ENCODE results near the gene FADS1.

The FADS1 gene

DNA sequence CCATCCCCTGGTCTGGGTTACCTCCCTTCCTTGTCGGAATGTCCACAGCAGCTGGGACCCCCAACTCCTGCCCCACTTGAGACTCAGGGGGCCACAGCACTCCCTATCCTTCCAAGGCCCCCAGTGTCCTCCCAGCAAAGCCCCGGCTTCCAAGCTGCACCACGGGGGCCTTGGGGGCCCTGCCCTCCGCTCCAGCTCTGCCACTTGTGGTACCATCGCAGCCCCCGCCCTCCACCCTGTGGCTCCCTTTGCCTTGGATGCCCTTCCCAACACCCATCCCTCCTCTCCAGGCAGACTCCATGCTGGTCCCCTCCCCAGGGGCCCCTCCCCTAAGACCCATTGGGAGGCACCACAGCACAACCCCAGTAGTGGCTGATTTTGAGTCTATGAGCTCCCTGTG, 41.7 kb downstream of the FADS1 start:
- FAIRE-seq: no peak

DNA sequence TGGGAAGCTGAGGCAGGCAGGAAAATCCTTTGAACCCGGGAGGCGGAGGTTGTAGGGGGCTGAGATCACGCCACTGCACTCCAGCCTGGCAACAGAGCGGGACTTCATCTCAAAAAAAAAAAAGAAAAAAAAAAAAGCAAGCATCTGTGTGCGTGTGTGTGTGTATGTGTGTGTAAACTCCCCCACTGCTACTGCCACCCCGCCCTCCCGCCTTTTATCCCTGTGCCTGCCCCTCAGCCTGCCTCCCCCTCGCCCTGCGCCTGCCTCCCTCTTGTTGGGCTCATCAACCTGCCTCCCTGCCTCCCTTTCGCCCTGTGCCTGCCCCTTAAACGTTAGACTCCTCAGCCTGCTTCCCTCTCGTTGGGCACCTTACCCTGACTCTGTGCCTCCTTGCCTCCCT, 42.4 kb downstream of the FADS1 start:
- FAIRE-seq: no peak

DNA sequence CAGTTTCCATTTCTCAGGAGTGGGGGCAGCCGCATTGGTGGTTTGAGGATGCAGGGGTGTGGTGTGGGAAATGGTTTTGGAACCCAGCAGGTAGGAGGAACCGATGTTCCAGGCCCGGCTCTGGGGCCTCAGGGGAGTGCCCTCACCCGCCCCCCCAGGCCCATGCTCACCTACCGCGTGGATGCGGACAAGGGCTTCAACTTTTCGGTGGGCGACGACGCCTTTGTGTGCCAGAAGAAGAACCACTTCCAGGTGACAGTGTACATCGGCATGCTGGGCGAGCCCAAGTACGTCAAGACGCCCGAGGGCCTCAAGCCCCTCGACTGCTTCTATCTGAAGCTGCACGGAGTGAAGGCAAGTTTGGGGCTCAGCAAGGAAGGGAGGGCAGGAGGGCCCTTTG, 43.0 kb downstream of the FADS1 start:
- FAIRE-seq: no peak

DNA sequence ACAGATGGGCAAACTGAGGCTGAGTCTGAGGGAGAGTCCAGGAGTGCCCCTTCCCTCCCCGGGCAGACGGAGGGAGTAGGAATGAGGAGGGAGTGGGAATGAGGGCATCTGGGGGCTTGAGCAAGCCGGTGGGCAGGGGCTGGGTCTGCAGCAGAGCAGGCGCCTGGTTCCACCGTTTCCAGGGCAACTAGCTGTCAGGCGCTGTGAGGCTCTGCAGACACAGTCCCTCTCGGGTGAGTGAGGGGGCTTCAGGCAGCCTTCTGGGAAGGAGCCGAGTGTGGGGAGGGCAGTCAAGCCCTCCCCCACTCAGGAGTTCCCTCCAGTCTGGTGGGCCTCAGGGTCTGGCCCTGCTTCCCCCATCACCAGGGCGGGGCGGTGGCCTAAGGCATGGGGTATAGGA, 43.4 kb downstream of the FADS1 start:
- no peak for FAIRE-seq

DNA sequence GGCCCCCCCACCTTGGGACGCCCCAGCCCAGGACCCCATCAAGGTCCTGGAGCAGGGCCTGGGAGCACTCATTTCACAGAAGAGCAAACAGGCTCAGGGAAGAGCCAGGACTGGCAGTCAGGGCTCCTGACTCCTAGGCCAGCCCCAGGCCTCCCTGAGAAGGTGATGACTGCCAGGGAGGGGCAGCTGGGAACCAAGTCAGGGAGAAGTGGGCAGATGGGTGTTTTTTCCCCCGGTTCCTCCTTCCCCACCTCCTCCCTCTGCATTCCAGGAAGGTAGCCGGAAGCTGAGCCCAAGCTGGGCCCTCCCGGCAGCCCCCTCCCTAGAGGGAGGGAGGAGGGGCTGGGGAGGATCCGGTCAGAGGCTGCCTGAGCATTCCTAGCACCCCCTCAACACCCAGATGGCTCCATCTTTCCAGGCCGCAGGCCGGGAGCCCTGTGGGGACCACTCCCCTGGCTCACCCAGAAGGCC, 44.8 kb downstream of the FADS1 start:
- no peak for FAIRE-seq

DNA sequence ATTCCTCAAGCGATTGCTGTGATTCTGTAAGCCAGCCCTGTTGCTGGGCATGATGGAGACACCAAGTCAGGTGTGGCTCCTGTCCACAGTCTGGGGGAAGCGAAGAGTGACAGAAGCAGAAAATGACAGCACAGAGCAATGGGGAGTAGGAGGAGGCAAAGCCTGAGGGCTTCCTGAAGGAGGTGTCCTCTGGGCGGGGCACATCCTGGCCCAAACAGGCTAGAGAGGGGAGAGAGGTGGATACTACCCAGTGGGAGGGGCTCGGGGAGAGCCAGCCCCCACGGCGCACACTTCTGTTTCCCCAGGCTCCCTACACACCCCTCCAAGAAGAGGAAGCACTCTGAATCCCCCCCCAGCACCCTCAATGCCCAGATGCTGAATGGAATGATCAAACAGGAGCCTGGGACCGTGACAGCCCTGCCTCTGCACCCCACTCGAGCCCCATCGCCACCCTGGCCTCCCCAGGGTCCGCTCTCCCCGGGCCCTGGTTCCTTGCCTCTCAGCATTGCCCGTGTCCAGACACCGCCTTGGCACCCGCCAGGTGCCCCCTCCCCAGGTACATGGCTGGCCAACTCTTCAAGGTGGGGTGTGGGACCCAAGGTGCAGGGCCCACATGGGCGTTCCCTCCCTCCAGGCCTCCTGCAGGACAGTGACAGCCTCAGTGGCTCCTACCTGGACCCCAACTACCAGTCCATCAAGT, 45.5 kb downstream of the FADS1 start:
- no peak for FAIRE-seq

DNA sequence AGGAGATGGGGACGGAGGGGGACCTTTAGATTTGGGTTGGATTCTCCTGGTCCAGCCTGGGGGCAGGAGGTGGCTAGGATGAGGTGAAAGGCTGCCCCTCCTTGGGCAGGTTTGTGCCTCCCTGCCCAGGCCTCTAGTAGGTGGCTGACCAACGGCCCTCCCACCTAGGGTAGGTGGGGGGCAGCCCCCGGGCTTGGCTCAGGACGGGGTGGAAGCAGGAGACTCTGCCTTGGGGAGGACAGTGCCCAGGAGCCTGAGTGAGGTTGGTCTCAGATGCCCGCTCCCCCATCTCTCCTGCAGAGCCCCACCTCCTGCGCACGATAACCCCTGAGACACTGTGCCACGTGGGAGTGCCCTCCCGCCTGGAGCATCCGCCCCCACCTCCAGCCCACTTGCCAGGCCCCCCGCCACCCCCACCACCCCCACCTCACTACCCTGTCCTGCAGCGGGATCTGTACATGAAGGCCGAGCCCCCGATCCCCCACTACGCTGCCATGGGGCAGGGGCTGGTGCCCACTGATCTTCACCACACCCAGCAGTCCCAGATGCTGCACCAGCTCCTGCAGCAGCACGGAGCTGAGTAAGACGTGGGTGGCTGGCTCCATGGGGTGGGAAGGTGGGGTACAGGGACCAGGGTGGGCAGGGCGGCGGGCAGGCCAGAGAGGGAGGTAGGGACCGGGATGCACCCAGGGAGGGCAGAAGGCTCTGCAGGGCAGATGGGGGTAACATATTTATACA, 46.7 kb downstream of the FADS1 start:
- no peak for FAIRE-seq

DNA sequence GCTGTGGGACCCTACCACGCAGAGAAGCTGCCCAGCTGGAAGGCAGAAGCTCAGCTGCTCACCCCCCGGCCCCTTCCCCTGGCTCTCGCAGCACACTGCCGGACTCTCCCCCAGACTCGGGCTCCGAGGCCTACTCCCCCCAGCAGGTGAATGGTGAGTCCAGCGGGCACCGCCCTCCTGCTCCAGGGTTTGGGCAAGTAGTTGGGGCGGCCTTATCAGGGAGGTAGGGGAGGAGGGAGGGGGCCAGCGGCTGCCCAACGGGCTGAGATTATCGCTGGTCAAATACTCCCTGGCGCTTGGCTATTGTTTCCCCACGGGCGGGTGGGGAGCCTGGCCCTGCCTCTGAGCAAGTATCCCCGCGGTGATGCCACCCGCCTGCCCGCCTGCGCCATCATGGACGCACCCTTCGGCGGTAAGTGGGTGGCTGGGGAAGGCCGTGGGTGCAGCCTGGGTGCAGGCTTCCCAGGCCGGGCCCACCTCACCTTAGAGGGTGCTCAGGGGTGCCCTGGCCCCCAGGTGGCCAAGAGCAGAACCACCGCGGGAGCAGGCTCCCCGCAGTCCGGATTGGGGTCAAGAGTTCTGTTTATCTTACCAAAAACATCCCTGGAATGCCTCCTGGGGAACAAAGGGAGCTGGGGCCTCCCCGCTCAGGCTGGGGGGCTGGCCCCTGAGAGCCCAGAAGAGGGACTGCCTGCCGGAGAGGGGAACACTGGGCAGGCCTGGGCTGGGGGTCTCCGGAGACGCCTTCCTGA, 47.5 kb downstream of the FADS1 start:
- FAIRE-seq: no peak

DNA sequence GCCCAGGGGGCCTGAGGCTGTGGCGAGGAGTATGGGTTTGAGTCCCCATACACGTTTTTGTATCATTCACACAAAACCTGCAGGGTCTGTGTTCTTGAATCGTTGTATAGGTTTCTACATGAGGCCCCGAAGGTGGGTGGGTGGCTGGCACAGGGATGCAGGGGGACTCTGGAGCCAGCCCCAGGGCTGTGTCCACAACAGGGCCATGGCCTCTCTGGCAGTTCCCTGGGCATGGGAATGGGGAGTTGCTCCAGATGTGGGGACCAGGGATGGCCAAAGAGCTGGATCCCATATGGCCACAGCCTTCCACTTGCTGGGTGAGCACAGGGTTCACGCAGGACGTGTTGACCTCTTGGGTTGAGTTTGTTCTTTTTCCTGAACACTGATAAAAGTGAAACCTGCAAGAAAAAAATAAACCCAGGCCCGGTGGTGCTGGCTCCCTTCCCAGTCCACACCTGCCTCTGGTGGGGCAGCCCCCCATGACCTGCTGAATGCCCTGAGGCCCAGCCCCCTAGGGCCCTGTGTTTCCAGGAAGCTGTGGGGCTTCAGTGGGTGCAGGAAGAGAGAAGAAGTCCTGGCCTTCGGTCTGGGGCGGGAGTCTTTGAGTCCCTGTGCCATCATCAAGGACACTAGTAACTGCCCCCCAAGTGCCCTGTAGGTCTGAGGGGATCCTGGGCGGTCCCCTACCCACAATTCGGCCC, 48.3 kb downstream of the FADS1 start:
- FAIRE-seq: no peak

DNA sequence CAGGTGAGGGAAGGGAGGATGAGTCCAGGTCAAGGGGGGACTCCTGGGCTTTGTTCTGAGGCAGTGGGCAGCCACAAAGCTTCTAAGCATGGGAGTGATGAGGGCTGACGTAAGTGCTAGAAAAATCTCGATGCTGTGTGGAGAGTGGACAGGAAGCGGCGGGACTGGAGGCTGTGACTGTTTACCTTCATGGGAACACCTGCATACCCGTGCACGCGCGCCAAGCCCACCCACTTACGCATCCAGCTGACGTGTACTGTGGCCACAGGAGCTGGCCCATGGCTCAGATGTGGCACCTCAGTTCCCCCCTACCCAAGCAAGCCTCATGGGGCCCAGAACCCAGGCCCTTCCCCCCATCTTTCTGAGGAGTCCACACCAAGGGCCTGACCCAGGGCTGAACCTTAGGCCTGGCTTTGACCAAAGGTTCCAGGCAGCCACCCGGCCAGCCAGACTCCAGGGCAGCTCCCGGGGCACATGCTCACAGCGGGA, 50.4 kb downstream of the FADS1 start:
- no peak for FAIRE-seq

DNA sequence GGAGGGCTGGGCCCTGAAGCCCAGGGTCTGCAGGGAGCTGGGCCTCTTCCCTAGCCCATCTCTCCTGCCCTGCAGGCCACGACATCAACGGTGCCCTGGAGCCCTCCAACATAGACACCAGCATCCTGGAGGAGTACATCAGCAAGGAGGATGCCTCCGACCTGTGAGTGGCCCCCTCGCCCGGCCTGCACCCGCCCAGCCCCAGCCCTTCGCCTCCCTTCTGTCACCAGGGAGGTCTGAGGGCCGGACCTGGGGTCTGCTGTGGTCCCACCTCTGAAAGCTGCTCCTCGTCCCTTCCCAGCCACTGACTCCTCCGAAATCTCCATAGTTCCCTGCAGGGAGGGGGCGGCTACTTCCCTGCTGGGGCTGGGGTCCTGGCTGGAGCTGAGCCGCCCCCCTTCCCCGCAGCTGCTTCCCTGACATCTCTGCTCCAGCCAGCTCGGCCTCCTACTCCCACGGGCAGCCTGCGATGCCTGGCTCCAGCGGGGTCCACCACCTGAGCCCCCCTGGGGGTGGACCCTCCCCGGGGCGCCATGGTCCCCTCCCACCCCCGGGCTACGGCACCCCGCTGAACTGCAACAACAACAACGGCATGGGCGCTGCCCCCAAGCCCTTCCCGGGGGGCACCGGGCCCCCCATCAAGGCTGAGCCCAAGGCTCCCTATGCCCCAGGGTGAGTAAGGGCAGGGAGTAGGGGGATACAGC, 51.1 kb downstream of the FADS1 start:
- no peak for FAIRE-seq

DNA sequence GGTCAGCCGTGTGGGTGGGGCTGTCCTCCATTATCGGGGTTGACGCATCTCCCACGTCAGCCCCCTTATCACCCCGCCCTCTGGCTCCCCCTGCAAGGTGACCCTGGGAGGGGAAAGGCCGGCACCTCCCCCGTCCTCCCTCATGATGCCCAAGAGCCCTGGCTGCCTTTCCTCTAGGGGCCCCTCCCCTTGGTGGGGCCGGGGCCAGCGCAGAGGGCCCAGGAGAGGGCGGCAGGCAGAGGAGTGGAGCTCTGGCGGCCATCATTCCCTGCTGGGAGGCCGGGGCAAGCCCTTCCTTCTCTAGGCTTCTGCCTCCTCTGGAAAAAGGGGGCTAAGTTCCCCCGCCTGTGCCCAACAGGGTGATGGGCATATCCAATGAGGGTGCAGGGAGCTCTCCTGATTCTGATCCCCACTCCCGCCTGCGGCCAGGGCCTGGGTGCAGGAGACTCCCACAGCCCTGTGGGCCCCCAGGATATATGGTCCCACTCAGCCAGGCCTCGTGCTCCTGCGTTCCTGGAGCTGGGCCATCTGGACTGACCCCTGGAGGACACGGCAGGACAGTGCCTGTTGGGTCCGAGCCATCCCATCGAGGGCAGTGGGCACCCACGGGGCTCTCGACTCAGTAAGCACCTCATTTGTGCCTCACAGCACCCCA, 52.1 kb downstream of the FADS1 start:
- no peak for FAIRE-seq

DNA sequence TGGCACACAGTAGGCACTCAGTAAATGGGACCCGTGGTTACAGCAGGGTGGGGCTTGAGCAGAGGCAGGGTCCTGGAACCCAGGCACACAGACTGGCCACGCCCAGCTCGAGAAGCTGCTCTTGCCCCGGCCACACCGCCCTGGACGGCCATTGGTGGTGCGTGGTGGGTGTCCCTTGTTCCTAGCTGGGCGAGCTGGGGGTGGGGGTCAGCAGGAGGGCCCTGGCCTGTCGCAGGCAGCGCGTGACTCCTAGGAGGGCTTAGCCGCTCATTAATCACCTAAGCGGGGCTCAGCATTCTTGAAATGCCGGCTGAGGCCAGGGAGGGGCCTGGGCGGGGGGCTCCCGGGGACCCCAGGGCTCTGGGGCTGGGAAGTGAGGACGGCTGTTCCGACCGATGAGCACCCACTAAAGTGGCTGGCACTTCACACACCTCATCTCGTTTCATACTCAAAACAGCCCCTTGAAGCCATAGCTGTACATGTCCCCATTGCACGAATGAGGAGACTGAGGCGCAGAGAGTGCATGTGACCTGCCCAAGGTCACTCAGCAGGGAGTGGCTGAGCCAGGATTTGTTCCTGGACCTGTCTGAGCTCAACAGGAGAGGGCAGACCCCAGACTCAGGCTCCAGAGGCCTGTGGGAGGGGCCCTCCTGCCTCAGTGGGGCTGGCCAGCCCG, 52.7 kb downstream of the FADS1 start:
- FAIRE-seq: no peak

DNA sequence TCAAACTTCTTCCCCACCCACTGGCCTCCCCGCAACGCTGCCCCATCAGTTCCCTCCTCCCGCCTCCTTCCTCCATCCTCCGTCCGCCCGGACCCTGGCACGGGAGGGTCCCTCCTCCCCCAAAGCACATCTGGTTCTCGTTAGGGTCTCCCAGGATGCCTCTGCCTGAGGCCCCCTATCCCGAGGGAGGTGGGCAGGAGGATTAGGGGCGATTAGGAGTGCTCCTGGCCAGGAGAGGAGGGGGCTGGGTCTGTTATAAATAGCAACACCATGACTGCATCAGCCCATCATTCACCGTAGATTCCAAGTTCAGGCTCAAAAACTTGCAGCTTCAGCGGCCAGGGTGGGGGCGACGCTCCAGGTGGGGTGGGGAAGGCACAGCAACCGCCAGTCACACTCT, 54.0 kb downstream of the FADS1 start:
- FAIRE-seq: no peak

DNA sequence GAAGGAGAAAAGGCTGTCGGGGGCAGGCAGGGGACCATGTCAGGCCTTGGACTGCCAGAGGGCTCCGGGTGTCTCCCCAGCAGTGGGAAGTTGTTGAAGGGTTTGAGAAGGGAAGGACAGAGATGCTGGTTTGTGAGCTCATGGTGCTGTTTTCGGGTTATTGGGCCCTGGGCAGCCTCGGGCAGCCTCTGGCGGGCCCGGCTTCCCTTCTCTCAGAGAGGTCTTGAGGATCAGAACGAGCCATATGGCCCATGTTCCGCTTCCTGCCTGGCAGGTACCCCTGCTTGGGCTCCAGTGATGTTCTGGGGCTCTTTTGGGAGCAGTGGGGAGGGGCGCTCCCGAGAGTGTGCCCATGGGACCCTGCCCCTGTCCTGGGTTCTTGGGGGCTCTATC, 54.6 kb downstream of the FADS1 start:
- FAIRE-seq: no peak

DNA sequence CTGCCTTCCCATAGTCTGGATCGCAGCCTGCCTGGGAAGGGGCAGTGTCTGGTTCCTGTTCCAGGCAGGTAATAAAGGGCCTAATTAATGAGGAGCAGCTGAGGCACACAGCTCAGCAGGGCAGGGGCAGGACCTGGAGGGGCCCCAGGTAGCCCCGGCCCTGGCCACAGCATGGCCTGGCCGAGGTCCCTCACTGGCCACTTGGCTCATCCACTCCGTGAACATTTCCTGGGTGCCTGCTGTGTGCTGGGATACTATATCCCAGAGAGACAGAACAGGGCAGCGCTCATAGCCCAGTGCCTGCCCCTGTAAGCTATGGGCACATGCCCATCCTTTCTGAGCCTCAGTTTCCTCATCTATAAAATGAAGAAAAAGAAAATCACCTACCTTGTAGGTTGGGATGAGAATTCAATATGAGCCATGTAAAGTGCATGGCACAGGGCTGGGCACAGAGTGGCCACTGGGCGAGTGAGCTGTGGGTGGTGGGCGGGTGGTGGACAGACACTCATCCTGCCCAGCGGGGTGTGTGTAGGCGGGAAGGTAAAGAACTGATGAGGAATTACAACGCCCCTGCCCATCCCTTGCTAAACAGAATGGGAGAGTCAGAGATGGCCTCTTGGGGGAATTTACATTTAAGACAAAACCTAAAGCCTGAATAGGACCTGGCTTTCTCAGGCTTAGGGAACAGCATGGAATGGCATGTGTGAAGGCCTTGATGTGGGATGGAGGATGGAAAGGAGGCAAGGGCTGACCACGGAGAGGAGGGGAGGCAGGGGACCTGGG, 55.2 kb downstream of the FADS1 start:
- FAIRE-seq: no peak

DNA sequence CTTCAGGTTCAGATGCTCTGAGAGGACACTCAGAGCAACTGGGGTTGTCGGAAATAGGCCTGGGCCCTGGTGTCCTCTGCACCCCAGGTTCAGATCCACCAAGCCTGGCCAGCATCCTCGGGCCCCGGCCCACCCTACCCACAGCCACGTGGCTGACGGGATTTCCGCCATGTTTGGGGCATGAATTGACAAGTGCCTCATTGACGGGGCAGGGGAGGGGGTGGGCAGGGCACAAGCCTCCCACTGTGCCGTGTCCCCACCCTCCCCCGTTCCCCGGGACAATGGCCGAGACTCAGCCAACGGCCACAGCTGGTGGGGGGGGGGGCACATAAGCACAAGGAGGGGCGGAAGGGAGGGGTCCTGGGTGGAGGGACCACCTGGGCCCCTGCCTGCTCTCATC, 55.9 kb downstream of the FADS1 start:
- no peak for FAIRE-seq

DNA sequence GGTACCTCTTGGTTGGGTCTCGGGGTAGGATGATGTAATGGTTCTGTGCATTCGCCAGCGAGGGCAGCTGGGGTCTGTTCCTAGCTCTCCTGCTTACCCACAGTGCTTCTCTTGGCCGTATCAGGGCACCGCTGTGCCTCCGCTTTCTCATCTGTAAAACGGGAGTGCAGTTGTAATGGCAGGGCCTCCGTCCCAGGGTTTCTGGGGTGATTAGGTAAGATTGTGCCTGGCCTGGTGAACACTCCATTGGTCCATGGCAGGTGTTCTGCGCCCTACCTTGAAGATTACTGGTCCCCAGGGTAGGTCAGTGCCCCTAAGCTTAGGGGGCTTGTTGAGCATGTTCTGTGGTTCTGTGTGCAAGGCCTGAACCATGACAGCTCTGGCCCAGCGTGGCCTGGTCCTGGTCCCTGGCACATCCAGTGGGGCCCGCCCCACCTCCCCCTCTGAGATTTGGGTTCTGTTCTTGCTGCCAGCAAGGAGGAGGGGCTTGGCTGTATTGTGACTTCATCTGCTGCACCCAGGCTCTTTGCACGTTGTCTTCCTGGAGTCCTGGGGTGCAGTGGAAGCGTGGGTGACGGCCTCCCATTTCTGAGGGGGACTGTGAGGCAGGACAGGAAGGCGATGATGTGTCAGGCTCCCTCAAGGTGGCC, 59.5 kb downstream of the FADS1 start:
- no peak for FAIRE-seq

DNA sequence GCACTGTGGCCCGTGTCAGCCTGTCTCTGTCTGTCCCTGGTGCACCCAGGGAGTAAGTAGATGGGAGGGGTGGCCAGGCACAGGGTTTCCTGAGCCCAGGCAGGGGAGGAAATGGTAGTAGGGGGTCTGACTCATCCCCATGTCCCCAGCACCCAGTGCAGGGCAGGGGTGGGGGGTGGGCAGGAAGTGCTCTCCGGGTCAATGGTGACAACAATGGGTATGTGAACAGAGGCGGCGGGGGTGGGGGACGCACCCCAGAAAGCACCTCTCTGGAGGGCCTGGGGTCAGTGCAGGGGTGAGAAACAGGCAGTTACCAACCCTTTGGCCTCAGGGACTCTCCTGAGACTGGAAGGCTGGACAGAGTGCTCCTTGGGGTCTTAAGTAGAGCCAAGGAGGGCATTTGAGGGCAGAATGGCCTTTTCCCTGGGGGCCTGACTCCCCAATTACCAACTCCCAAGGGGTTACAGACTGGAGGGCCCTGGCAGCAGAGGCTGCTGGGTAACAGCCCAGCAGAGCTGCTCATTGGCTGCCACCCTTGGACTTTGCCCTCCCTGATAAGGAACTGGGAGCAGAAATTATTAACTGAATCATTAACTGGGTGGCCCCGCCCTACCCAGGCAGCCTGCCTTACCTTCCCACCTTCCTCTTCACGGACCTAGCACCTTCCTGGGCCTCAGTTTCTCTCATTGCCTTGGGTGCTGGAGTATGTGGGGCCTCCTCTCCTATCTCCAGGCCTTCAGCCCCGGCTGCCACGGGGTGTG, 60.2 kb downstream of the FADS1 start:
- FAIRE-seq: no peak
